A549 (cell line): Measurements from ENCODE around the gene TMEM121. TPM values are rescaled to one million over a fixed set of nuclear protein-coding genes. Genes with fewer than 3 reads are reported as not detected.
"Not testable (repeated sequence)": the region's sequence is repeated elsewhere in the genome, so short reads cannot be mapped to it uniquely, and the experiment has no call there.

ENCODE experiments used
- ATAC-seq, 2 experiments: fragments of 200-7000 bp in 1 of 2; fragments of >200 bp in 1 of 2; cut with Nextera tagmentation in 1 of 2; cut with Tn5 transposase in 1 of 2; 3 replicates each; pipeline versions ENCODE4 v1.8.0 to v1.9.1; 2018 to 2020; ENCODE audit warnings: mild to moderate bottlenecking in 1 of 2, moderate library complexity in 1 of 2
- CTCF ChIA-PET: fragments of 300-600 bp; sonication (Branson Sonifier 250); formaldehyde crosslinking; extraction: SDS; loops from one replicate; lab custom pipeline; 2021; ENCODE audit warnings: antibody characterized with exemption, inconsistent platforms; lab: Yijun Ruan, JAX
- POLR2A ChIA-PET: fragments of 350-600 bp; formaldehyde crosslinking; extraction: SDS; loops from one replicate; lab custom pipeline; 2021; ENCODE audit warnings: antibody characterized with exemption, inconsistent platforms; lab: Yijun Ruan, JAX
- DNase-seq, 2 experiments: peaks; one replicate each; pipeline versions ENCODE4 v3.0.0 to v3.0.0-alpha.2; 2011 to 2016; ENCODE audit warnings: low read depth in 1 of 2, low spot score in 1 of 2
- FAIRE-seq: peaks from 2 replicates; lab custom pipeline; 2011; peaks lifted over from hg19 to GRCh38; lab: Jason Lieb, UNC
- H3K27ac ChIP-seq, 2 experiments: fragments of >200 bp; sonication (Bioruptor Twin); formaldehyde crosslinking; 3 replicates each; pipeline ENCODE4 v1.5.1; 2016 to 2017
- H3K4me1 ChIP-seq: fragments of >200 bp; sonication (Bioruptor Twin); formaldehyde crosslinking; 3 replicates; pipeline ENCODE4 v1.6.1; 2016
- H3K4me2 ChIP-seq: fragments of >200 bp; sonication (Bioruptor Twin); formaldehyde crosslinking; 3 replicates; pipeline ENCODE4 v1.6.1; 2016
- H3K4me3 ChIP-seq: fragments of >200 bp; sonication (Bioruptor Twin); formaldehyde crosslinking; 3 replicates; pipeline ENCODE4 v1.5.1; 2016
- H3K9me3 ChIP-seq: fragments of >200 bp; sonication (Bioruptor Twin); formaldehyde crosslinking; 3 replicates; pipeline ENCODE4 v1.6.1; 2016
- CHD2 ChIP-seq: fragments of 150-350 bp; IDR thresholded peaks from 2 replicates; pipeline ENCODE4 v1.6.1; 2014; ENCODE audit warnings: low read length; ENCODE audit not compliant: partially characterized antibody
- EHF ChIP-seq: fragments of 250-450 bp; sonication (Bioruptor Pico); IDR thresholded peaks from 2 replicates; pipeline ENCODE4 v1.5.0; 2020; ENCODE audit warnings: mild to moderate bottlenecking
- EHMT2 ChIP-seq: fragments of 200-600 bp; sonication (generic); IDR thresholded peaks from 2 replicates; pipeline ENCODE4 v1.6.1; 2016; ENCODE audit warnings: antibody characterized with exemption, low read depth, mild to moderate bottlenecking, moderate library complexity
- FOSL2 ChIP-seq, 2 experiments: fragments of 450-650 bp in 1 of 2; fragments of >200 bp in 1 of 2; sonication (Bioruptor Twin) in 1 of 2; formaldehyde crosslinking; IDR thresholded peaks; 2 replicates each; pipeline versions ENCODE4 v1.5.0 to v1.6.1; 2016 to 2020; ENCODE audit warnings: mild to moderate bottlenecking in 1 of 2, moderate library complexity in 1 of 2
- HOXB13 ChIP-seq: fragments of 250-450 bp; sonication (Bioruptor Pico); IDR thresholded peaks from 2 replicates; pipeline ENCODE4 v1.5.0; 2020; ENCODE audit warnings: low read depth, mild to moderate bottlenecking, moderate library complexity
- HOXB5 ChIP-seq: fragments of 250-450 bp; sonication (Bioruptor Pico); IDR thresholded peaks from 2 replicates; pipeline ENCODE4 v1.5.0; 2020; ENCODE audit warnings: mild to moderate bottlenecking, moderate library complexity
- KDM1A ChIP-seq: fragments of 200-600 bp; sonication (generic); IDR thresholded peaks from 2 replicates; pipeline ENCODE4 v1.6.1; 2016; ENCODE audit warnings: low read depth, mild to moderate bottlenecking
- MAFK ChIP-seq: fragments of 450-650 bp; IDR thresholded peaks from 2 replicates; pipeline ENCODE4 v1.6.1; 2014; ENCODE audit not compliant: partially characterized antibody
- MAZ ChIP-seq: fragments of 150-350 bp; IDR thresholded peaks from 2 replicates; pipeline ENCODE4 v1.6.1; 2014; ENCODE audit warnings: antibody characterized with exemption, low read depth, low read length, borderline replicate concordance
- MYC ChIP-seq: IDR thresholded peaks from 2 replicates; pipeline ENCODE4 v1.6.1; 2012; ENCODE audit warnings: mild to moderate bottlenecking, inconsistent platforms, low read length, improper control_type of control experiment, borderline replicate concordance
- NFE2L2 ChIP-seq: fragments of 150-350 bp; conservative IDR thresholded peaks from 2 replicates; pipeline ENCODE4 v1.6.1; 2014; ENCODE audit warnings: low read length
- NR3C1 ChIP-seq: fragments of >200 bp; sonication (Bioruptor Twin); formaldehyde crosslinking; IDR thresholded peaks from 3 replicates; pipeline ENCODE4 v1.6.1; 2017
- RAD21 ChIP-seq, 2 experiments: fragments of >200 bp in 1 of 2; sonication (Bioruptor Twin) in 1 of 2; formaldehyde crosslinking in 1 of 2; IDR thresholded peaks in 1 of 2; conservative IDR thresholded peaks in 1 of 2; 2 replicates in 1 of 2; 3 replicates in 1 of 2; pipeline ENCODE4 v1.6.1; 2012 to 2018; ENCODE audit warnings: inconsistent platforms in 1 of 2
- SMC3 ChIP-seq: fragments of >200 bp; sonication (Bioruptor Twin); formaldehyde crosslinking; IDR thresholded peaks from 3 replicates; pipeline ENCODE4 v1.6.1; 2018; ENCODE audit warnings: inconsistent platforms
- SREBF2 ChIP-seq: fragments of 450-650 bp; IDR thresholded peaks from 2 replicates; pipeline ENCODE4 v1.6.1; 2014; ENCODE audit warnings: mild to moderate bottlenecking, moderate library complexity
- WGBS: methylation state at CpG from one replicate; pipeline ENCODE4 v1.1.6; 2017; ENCODE audit errors: missing lambda C conversion rate; 5-methylcytosine and 5-hydroxymethylcytosine counted together
- polyA plus RNA-seq, 4 experiments: library from polyadenylated mRNA; depleted of rRNA in 3 of 4; stranded (reverse); fragments of >200 nt; fragmentation: RNase III in 1 of 4; extraction: RNeasy Plus Mini Kit Qiagen cat#74134 plus additional on column Dnase treatment in 1 of 4; gene quantifications; 2 replicates in 3 of 4; 3 replicates in 1 of 4; pipeline ENCODE4 v1.2.3, GENCODE V29; 2011 to 2017
- TF ChIP-seq, protein P1 (sequence below): IDR thresholded peaks from 2 replicates; pipeline ENCODE4 v1.6.1; 2012; ENCODE audit warnings: low read depth, borderline replicate concordance
- TF ChIP-seq, protein P2 (sequence below): fragments of 150-350 bp; IDR thresholded peaks from 2 replicates; pipeline ENCODE4 v1.6.1; 2014; ENCODE audit warnings: low read depth, mild to moderate bottlenecking, low read length
- TF ChIP-seq, protein P3 (sequence below): fragments of 250-450 bp; sonication (Bioruptor Pico); IDR thresholded peaks from 2 replicates; pipeline ENCODE4 v1.5.0; 2020; ENCODE audit warnings: low read depth, mild to moderate bottlenecking, moderate library complexity
- TF ChIP-seq, protein P4 (sequence below): fragments of >200 bp; sonication (Bioruptor Twin); formaldehyde crosslinking; IDR thresholded peaks from 3 replicates; pipeline ENCODE4 v1.6.1; 2016

Gene TMEM121
- polyA plus RNA-seq, 2 of the 4 experiments (the other 2 are of a cell fraction): 2.3 to 5.7 TPM

DNA sequence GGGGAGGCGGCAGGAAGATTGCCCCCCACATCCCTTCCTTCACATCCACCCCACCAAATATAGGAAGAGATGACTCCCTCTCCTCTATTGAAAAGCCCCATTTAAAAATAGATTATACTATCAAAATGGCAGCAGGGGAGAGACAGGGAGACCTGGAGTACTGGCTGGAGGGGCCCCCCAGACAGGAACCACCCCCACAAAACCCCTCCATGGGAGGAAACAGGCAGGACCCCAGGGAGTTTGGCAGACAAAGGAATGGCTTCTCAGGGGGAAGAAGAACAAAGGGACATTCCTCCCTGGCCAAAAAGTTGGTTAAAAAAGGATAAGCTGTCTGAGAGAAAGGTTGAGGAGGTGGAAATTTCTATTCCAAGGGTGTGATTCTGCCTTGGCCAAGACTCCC lies 19.3 kb downstream of the TMEM121 start:
- FAIRE-seq: not testable (repeated sequence)
- peaks cover 15% of the 10 kb centered on the region; the same call in 2 of the 3 replicates for H3K9me3 ChIP-seq
- WGBS: 61% methylated on average over 1 of the region's 1 CpG

DNA sequence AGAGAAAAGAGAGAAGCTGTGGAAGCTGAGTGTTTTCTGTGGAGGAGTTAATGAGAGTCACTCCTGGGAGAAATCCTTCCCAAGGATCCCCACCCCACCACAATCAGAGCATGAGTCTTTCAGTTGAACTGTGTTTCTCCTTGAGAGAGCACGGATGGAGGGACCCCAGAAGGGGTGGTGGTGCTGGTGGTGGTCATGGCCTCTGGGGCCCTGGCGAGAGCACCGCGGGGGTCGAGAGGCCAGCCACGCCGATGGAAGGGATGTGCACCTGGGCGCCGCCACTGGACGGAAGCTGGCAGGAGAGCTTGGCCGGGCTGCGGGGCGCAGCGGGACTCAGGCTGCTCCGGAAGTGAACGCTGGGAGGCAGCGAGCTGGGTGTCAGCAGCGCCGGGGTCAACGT lies 20.0 kb downstream of the TMEM121 start:
- 78% methylated on average over 6 of the region's 20 CpGs for WGBS
- DNase-seq, H3K4me2 ChIP-seq, H3K4me1 ChIP-seq, H3K27ac ChIP-seq, FAIRE-seq, POLR2A ChIA-PET, H3K4me3 ChIP-seq, CTCF ChIA-PET: not testable (repeated sequence)
- peak in 1 of 2 experiments; percentile 37; a peak in 1 of 6 replicates for ATAC-seq
- H3K9me3 ChIP-seq: peaks cover 15% of the 10 kb centered on the region; the same call in 2 of the 3 replicates

More for the DNA sequence above, 19.3 kb downstream of the TMEM121 start:
- CTCF ChIA-PET: interaction anchor here (3.6 kb wide), 1 partner anchor 13 kb away, joined by 14 read pairs; no protein-coding TSS in a partner anchor
- POLR2A ChIA-PET, H3K4me2 ChIP-seq, H3K27ac ChIP-seq, ATAC-seq, H3K4me3 ChIP-seq, DNase-seq, H3K4me1 ChIP-seq: not testable (repeated sequence)

DNA sequence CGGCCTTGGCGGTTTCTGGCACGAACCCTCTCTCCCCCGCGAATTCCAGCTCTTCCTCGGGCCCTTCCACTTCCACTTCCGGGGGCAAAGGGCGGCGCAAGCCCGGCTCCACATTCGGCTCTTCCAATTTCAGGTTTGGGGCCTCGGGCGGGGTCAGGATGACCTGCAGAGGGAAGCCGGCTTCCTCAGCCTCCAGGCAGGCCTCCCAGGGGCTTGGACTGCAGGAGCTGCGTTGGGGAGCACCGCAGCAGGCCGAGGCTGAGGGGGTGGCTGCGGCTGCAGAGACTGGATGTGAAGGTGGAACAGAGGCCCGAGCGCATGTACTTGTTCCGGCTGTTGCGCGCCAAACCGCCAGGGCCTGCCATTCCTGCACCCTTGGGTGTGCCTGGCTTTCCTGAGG lies 20.7 kb downstream of the TMEM121 start:
- FAIRE-seq, H3K4me1 ChIP-seq, DNase-seq, POLR2A ChIA-PET, H3K4me2 ChIP-seq, H3K27ac ChIP-seq, CTCF ChIA-PET, ATAC-seq, H3K4me3 ChIP-seq: not testable (repeated sequence)
- 80% methylated on average over 8 of the region's 24 CpGs for WGBS
- H3K9me3 ChIP-seq: peaks cover 15% of the 10 kb centered on the region; the same call in 2 of the 3 replicates

DNA sequence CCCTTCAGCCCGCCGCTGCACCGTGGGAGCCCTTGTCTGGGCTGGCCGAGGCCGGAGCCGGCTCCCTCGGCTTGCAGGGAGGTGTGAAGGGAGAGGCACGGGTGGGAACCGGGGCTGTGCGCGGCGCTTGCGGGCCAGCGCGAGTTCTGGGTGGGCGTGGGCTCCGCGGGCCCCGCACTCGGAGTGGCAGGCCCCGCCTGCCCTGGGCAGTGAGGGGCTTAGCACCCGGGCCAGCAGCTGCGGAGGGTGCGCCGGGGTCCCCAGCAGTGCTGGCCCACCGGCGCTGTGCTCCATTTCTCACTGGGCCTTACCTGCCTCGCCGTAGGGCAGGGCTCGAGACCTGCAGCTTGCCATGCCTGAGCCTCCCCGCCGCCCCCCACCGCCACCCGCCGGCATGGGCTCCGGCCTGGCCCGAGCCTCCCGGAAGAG lies 21.4 kb downstream of the TMEM121 start:
- no peak for ATAC-seq
- POLR2A ChIA-PET: no interaction called here
- Histone ChIP-seq H3K27ac (no peak overlapping the region), H3K9me3 (peaks cover 10% of the 10 kb centered on the region; the same call in 2 of the 3 replicates), H3K4me1 (no peaks in the 10 kb centered on the region), H3K4me3 (no peak overlapping the region), H3K4me2 (no peak overlapping the region)
- no peak for FAIRE-seq
- WGBS: 88% methylated on average over 3 of the region's 38 CpGs
- TF ChIP-seq MAZ: no peak
- TF ChIP-seq, protein P1, sequence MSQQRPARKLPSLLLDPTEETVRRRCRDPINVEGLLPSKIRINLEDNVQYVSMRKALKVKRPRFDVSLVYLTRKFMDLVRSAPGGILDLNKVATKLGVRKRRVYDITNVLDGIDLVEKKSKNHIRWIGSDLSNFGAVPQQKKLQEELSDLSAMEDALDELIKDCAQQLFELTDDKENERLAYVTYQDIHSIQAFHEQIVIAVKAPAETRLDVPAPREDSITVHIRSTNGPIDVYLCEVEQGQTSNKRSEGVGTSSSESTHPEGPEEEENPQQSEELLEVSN: no peak
- no peak for TF ChIP-seq EHMT2
- no peak for TF ChIP-seq FOSL2 (IDR thresholded peaks at IDR 0.05)
- TF ChIP-seq FOSL2 (CRISPR knock-in tag; IDR thresholded peaks at IDR 0.05): no peak
- TF ChIP-seq SREBF2: no peak
- no peak for TF ChIP-seq NFE2L2
- TF ChIP-seq NR3C1: no peak
- TF ChIP-seq HOXB13 (CRISPR knock-in tag): no peak
- TF ChIP-seq, protein P2, sequence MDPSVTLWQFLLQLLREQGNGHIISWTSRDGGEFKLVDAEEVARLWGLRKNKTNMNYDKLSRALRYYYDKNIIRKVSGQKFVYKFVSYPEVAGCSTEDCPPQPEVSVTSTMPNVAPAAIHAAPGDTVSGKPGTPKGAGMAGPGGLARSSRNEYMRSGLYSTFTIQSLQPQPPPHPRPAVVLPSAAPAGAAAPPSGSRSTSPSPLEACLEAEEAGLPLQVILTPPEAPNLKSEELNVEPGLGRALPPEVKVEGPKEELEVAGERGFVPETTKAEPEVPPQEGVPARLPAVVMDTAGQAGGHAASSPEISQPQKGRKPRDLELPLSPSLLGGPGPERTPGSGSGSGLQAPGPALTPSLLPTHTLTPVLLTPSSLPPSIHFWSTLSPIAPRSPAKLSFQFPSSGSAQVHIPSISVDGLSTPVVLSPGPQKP: no peak
- TF ChIP-seq, protein P3, sequence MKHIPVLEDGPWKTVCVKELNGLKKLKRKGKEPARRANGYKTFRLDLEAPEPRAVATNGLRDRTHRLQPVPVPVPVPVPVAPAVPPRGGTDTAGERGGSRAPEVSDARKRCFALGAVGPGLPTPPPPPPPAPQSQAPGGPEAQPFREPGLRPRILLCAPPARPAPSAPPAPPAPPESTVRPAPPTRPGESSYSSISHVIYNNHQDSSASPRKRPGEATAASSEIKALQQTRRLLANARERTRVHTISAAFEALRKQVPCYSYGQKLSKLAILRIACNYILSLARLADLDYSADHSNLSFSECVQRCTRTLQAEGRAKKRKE: no peak
- no peak for TF ChIP-seq KDM1A
- no peak for TF ChIP-seq MYC
- no peak for TF ChIP-seq SMC3
- no peak for TF ChIP-seq HOXB5
- no peak for TF ChIP-seq MAFK
- TF ChIP-seq CHD2: no peak
- TF ChIP-seq EHF: no peak
- TF ChIP-seq, protein P4, sequence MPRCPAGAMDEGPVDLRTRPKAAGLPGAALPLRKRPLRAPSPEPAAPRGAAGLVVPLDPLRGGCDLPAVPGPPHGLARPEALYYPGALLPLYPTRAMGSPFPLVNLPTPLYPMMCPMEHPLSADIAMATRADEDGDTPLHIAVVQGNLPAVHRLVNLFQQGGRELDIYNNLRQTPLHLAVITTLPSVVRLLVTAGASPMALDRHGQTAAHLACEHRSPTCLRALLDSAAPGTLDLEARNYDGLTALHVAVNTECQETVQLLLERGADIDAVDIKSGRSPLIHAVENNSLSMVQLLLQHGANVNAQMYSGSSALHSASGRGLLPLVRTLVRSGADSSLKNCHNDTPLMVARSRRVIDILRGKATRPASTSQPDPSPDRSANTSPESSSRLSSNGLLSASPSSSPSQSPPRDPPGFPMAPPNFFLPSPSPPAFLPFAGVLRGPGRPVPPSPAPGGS: no peak
- TF ChIP-seq RAD21 (conservative IDR thresholded peaks at IDR 0.05 in 1 of 2, IDR thresholded peaks at IDR 0.05 in 1 of 2): no peak
- no peak for DNase-seq
- CTCF ChIA-PET: interaction anchor here (1.4 to 3.1 kb wide), 2 partner anchors 10 to 384 kb away, joined by 3 to 18 read pairs; no protein-coding TSS in a partner anchor
